SK-N-MC (cell line): ENCODE measurements around the gene PPP2R2C.

ENCODE experiments used
- EZH2 ChIP-seq: fragments of 200-600 bp; sonication (generic); IDR thresholded peaks from one replicate; pipeline ENCODE4 v1.6.1; 2017; ENCODE audit warnings: antibody characterized with exemption
- FOXP2 ChIP-seq: optimal IDR thresholded peaks from 2 replicates; pipeline ENCODE3; 2011; ENCODE audit warnings: mild to moderate bottlenecking, moderate library complexity; ENCODE audit not compliant: insufficient read depth; ENCODE audit errors: extremely low read length, control extremely low read depth
- POLR2AphosphoS5 ChIP-seq: IDR thresholded peaks from 2 replicates; pipeline ENCODE4 v1.6.1; 2012; ENCODE audit warnings: mild to moderate bottlenecking, low read depth, low read length, borderline replicate concordance

- no peak for TF ChIP-seq EZH2
- TF ChIP-seq POLR2AphosphoS5, result no peak
- TF ChIP-seq FOXP2, result no peak
Measured at GRCh38 chr4:6478546-6479220, 6.3 kb upstream of the PPP2R2C start.
